ENCODE data around the gene ANKLE1.
A peak's percentile ranks its signal among the peaks of the same experiment; 100 is the strongest.

Gene ANKLE1

DNA sequence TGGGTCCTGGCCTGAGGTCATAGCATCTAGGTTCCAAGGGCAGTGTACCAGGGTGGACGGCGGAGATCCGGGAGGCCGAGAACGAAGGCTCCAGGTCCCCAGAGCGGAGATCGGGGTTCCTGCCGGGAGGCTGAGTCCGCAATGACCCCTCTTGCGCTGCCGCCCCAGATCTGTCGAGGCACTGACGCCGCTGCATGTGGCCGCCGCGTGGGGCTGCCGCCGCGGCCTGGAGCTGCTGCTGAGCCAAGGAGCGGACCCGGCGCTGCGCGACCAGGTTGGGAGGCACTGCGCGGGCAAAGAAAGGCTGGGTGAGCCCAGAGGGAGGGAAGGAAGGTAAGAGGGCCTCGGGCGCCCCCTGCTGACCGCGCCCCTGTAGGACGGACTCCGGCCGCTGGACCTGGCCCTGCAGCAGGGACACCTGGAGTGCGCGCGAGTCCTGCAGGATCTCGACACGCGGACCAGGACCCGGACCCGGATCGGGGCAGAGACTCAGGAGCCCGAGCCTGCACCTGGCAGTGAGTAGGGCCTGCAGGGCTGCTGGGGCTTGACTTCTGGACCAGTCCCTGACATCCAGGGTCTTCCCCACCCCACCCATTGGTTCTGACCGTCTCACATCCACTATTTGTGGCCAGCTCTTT, 906 bp downstream of the ANKLE1 start (continued):
- TF ChIP-seq, protein P1, sequence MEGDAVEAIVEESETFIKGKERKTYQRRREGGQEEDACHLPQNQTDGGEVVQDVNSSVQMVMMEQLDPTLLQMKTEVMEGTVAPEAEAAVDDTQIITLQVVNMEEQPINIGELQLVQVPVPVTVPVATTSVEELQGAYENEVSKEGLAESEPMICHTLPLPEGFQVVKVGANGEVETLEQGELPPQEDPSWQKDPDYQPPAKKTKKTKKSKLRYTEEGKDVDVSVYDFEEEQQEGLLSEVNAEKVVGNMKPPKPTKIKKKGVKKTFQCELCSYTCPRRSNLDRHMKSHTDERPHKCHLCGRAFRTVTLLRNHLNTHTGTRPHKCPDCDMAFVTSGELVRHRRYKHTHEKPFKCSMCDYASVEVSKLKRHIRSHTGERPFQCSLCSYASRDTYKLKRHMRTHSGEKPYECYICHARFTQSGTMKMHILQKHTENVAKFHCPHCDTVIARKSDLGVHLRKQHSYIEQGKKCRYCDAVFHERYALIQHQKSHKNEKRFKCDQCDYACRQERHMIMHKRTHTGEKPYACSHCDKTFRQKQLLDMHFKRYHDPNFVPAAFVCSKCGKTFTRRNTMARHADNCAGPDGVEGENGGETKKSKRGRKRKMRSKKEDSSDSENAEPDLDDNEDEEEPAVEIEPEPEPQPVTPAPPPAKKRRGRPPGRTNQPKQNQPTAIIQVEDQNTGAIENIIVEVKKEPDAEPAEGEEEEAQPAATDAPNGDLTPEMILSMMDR (tag by site-specific recombination; IDR thresholded peaks at IDR 0.05): peak; percentile 99
- TF ChIP-seq ZBTB21 (tag by site-specific recombination; IDR thresholded peaks at IDR 0.05) (no peak), ZNF221 (tag by site-specific recombination; IDR thresholded peaks at IDR 0.05; ENCODE audit: borderline replicate concordance) (no peak), GLI4 (tag by site-specific recombination; IDR thresholded peaks at IDR 0.05) (no peak), ZNF626 (tag by site-specific recombination; IDR thresholded peaks at IDR 0.05) (no peak), ZFP41 (tag by site-specific recombination; IDR thresholded peaks at IDR 0.05; ENCODE audit: borderline replicate concordance) (no peak), ZNF658 (tag by site-specific recombination; IDR thresholded peaks at IDR 0.05) (no peak), ZFP69B (tag by site-specific recombination; IDR thresholded peaks at IDR 0.05) (peak; percentile 38; the same call in 1 of the 2 replicates), ZNF266 (tag by site-specific recombination; IDR thresholded peaks at IDR 0.05; ENCODE audit: low read depth) (no peak), ZNF404 (tag by site-specific recombination; IDR thresholded peaks at IDR 0.05) (no peak), ZNF202 (tag by site-specific recombination; IDR thresholded peaks at IDR 0.05; ENCODE audit: borderline replicate concordance) (no peak), HOXC10 (CRISPR knock-in tag; IDR thresholded peaks at IDR 0.05) (0 out of 2 replicates have a peak, but pooled peaks have one; percentile 15), ZNF274 (IDR thresholded peaks at IDR 0.05; ENCODE audit: low read length) (no peak), ZNF274 (tag by site-specific recombination; IDR thresholded peaks at IDR 0.05; ENCODE audit: borderline replicate concordance) (no peak), ZNF664 (tag by site-specific recombination; IDR thresholded peaks at IDR 0.05) (no peak), ZNF600 (tag by site-specific recombination; IDR thresholded peaks at IDR 0.05) (peak; percentile 89), ZNF2 (tag by site-specific recombination; IDR thresholded peaks at IDR 0.05) (peak; percentile 80), ZNF26 (tag by site-specific recombination; IDR thresholded peaks at IDR 0.05) (no peak), ZNF549 (tag by site-specific recombination; IDR thresholded peaks at IDR 0.05) (no peak), KLF16 (tag by site-specific recombination; IDR thresholded peaks at IDR 0.05) (no peak), ZNF335 (tag by site-specific recombination; conservative IDR thresholded peaks at IDR 0.05) (no peak), ZNF510 (tag by site-specific recombination; IDR thresholded peaks at IDR 0.05; ENCODE audit: insufficient replicate concordance) (no peak), ZNF76 (tag by site-specific recombination; IDR thresholded peaks at IDR 0.05; ENCODE audit: borderline replicate concordance, low read depth) (no peak), GLIS1 (tag by site-specific recombination; IDR thresholded peaks at IDR 0.05) (peak; percentile 82)
- TF ChIP-seq, protein P2, sequence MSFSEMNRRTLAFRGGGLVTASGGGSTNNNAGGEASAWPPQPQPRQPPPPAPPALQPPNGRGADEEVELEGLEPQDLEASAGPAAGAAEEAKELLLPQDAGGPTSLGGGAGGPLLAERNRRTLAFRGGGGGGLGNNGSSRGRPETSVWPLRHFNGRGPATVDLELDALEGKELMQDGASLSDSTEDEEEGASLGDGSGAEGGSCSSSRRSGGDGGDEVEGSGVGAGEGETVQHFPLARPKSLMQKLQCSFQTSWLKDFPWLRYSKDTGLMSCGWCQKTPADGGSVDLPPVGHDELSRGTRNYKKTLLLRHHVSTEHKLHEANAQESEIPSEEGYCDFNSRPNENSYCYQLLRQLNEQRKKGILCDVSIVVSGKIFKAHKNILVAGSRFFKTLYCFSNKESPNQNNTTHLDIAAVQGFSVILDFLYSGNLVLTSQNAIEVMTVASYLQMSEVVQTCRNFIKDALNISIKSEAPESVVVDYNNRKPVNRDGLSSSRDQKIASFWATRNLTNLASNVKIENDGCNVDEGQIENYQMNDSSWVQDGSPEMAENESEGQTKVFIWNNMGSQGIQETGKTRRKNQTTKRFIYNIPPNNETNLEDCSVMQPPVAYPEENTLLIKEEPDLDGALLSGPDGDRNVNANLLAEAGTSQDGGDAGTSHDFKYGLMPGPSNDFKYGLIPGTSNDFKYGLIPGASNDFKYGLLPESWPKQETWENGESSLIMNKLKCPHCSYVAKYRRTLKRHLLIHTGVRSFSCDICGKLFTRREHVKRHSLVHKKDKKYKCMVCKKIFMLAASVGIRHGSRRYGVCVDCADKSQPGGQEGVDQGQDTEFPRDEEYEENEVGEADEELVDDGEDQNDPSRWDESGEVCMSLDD (tag by site-specific recombination; IDR thresholded peaks at IDR 0.05): 0 out of 2 replicates have a peak, but pooled peaks have one; percentile 26
- TF ChIP-seq, protein P3, sequence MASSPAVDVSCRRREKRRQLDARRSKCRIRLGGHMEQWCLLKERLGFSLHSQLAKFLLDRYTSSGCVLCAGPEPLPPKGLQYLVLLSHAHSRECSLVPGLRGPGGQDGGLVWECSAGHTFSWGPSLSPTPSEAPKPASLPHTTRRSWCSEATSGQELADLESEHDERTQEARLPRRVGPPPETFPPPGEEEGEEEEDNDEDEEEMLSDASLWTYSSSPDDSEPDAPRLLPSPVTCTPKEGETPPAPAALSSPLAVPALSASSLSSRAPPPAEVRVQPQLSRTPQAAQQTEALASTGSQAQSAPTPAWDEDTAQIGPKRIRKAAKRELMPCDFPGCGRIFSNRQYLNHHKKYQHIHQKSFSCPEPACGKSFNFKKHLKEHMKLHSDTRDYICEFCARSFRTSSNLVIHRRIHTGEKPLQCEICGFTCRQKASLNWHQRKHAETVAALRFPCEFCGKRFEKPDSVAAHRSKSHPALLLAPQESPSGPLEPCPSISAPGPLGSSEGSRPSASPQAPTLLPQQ (tag by site-specific recombination; IDR thresholded peaks at IDR 0.05): peak; percentile 64; the same call in 1 of the 2 replicates
- TF ChIP-seq, protein P4, sequence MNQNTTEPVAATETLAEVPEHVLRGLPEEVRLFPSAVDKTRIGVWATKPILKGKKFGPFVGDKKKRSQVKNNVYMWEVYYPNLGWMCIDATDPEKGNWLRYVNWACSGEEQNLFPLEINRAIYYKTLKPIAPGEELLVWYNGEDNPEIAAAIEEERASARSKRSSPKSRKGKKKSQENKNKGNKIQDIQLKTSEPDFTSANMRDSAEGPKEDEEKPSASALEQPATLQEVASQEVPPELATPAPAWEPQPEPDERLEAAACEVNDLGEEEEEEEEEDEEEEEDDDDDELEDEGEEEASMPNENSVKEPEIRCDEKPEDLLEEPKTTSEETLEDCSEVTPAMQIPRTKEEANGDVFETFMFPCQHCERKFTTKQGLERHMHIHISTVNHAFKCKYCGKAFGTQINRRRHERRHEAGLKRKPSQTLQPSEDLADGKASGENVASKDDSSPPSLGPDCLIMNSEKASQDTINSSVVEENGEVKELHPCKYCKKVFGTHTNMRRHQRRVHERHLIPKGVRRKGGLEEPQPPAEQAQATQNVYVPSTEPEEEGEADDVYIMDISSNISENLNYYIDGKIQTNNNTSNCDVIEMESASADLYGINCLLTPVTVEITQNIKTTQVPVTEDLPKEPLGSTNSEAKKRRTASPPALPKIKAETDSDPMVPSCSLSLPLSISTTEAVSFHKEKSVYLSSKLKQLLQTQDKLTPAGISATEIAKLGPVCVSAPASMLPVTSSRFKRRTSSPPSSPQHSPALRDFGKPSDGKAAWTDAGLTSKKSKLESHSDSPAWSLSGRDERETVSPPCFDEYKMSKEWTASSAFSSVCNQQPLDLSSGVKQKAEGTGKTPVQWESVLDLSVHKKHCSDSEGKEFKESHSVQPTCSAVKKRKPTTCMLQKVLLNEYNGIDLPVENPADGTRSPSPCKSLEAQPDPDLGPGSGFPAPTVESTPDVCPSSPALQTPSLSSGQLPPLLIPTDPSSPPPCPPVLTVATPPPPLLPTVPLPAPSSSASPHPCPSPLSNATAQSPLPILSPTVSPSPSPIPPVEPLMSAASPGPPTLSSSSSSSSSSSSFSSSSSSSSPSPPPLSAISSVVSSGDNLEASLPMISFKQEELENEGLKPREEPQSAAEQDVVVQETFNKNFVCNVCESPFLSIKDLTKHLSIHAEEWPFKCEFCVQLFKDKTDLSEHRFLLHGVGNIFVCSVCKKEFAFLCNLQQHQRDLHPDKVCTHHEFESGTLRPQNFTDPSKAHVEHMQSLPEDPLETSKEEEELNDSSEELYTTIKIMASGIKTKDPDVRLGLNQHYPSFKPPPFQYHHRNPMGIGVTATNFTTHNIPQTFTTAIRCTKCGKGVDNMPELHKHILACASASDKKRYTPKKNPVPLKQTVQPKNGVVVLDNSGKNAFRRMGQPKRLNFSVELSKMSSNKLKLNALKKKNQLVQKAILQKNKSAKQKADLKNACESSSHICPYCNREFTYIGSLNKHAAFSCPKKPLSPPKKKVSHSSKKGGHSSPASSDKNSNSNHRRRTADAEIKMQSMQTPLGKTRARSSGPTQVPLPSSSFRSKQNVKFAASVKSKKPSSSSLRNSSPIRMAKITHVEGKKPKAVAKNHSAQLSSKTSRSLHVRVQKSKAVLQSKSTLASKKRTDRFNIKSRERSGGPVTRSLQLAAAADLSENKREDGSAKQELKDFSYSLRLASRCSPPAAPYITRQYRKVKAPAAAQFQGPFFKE (tag by site-specific recombination; IDR thresholded peaks at IDR 0.05; ENCODE audit: borderline replicate concordance): no peak

Data from HEK293 (cell line).